ENCODE data around the gene KDM2A. TPM values are rescaled to one million over a fixed set of nuclear protein-coding genes. Genes with fewer than 3 reads are reported as not detected.

KDM2A gene
- total and polyA plus RNA-seq, 2 donors (not counting 3 experiments of a cell fraction or from before 2014, with no cell fraction given) = 72.2 to 79.5 TPM

GRCh38 chr11:67255353-67255752 lies 136.3 kb downstream of the KDM2A start:
- Histone ChIP-seq H3K9me1 (replicated peaks; ENCODE audit: control insufficient read depth, extremely low read depth, insufficient read depth, low read length) (no peaks in the 10 kb centered on the region), H3K4me2 (ENCODE audit: insufficient read depth, low read length) (no peak overlapping the region), H3K4me1 (ENCODE audit: control insufficient read depth, extremely low read depth, insufficient read depth, low read length) (no peaks in the 10 kb centered on the region), H3K36me3 (ENCODE audit: control insufficient read depth in 2 of 2, extremely low read depth in 1 of 2, insufficient read depth in 2 of 2, low read length in 2 of 2) (peaks cover 49 to 55% of the 10 kb centered on the region in 2 experiments), H3K9ac (replicated peaks; ENCODE audit: extremely low read depth, insufficient read depth, low read length) (no peak overlapping the region), H3K79me2 (ENCODE audit: control insufficient read depth, insufficient read depth, low read length) (no peaks in the 10 kb centered on the region), H3K9me3 (replicated peaks; ENCODE audit: control insufficient read depth, insufficient read depth, low read length) (no peaks in the 10 kb centered on the region), H4K20me1 (replicated peaks; ENCODE audit: control insufficient read depth, extremely low read depth, insufficient read depth, low read length) (no peaks in the 10 kb centered on the region), H3K4me3 (replicated peaks in 1 of 3; ENCODE audit: insufficient read depth in 1 of 3, low read depth in 1 of 3, low read length in 3 of 3) (no peak overlapping the region), H3K27me3 (ENCODE audit: control insufficient read depth in 2 of 2, insufficient read depth in 2 of 2, low read length in 2 of 2) (no peaks in the 10 kb centered on the region), H3K27ac (ENCODE audit: insufficient read depth, low read depth, low read length) (no peak overlapping the region), H2AFZ (ENCODE audit: low read depth, low read length) (no peak overlapping the region)
- no peak for TF ChIP-seq CTCF (IDR thresholded peaks at IDR 0.05; ENCODE audit: extremely low read depth in 1 of 2, insufficient read depth in 1 of 2, low read depth in 1 of 2, low read length in 2 of 2)
- no peak for TF ChIP-seq GATA2 (IDR thresholded peaks at IDR 0.05; ENCODE audit: insufficient read depth, insufficient read length, low read depth, low read length)
- TF ChIP-seq POLR2AphosphoS5 (IDR thresholded peaks at IDR 0.05; ENCODE audit: insufficient read depth, low read depth, low read length) = no peak
- TF ChIP-seq MYC (IDR thresholded peaks at IDR 0.05; ENCODE audit: low read depth, low read length) = no peak
- TF ChIP-seq FOS (IDR thresholded peaks at IDR 0.05; ENCODE audit: borderline replicate concordance, insufficient read depth, low read length) = no peak
- TF ChIP-seq JUN (IDR thresholded peaks at IDR 0.05; ENCODE audit: borderline replicate concordance, insufficient read depth, insufficient read length, low read depth) = no peak
- no peak for TF ChIP-seq EZH2 (IDR thresholded peaks at IDR 0.05; ENCODE audit: borderline replicate concordance, low read depth, low read length, severe bottlenecking)
- TF ChIP-seq MAX (IDR thresholded peaks at IDR 0.05; ENCODE audit: insufficient read depth, insufficient read length) = no peak
- no peak for TF ChIP-seq POLR2A (IDR thresholded peaks at IDR 0.05; ENCODE audit: low read depth, low read length)
- POLR2A ChIA-PET = interaction anchor here (1.1 kb wide), 1 partner anchor 63 kb away, joined by 3 read pairs; no protein-coding TSS in a partner anchor
- intact Hi-C loops (cut with micrococcal nuclease) = no loop called here
- no peak for FAIRE-seq
- dilution Hi-C loops (cut with MboI; ENCODE audit: extremely low pct_ligation_motif_present, low sequenced_read_pairs) = no loop called here
- CTCF ChIA-PET = no interaction called here
- DNase-seq (ENCODE audit: low read depth, low spot score) = no peak
- BruUV-seq (replicated peaks) = no TSS peak
